Tibial nerve (tissue), 4 donors: ENCODE measurements around the gene NR2F2.

ENCODE experiments used
- CTCF ChIP-seq, 5 experiments: fragments of 200-600 bp in 3 of 5; fragments of 450-650 bp in 2 of 5; sonication (generic) in 3 of 5; IDR thresholded peaks; one replicate each; pipeline ENCODE4 v1.5.1; 2016 to 2019; ENCODE audit warnings: antibody characterized with exemption in 5 of 5, mild to moderate bottlenecking in 3 of 5, moderate library complexity in 2 of 5
- EP300 ChIP-seq, 2 donors: sonication (generic); formaldehyde crosslinking; IDR thresholded peaks; one replicate each; pipeline ENCODE4 v1.6.1; 2017; ENCODE audit warnings: antibody characterized with exemption in 2 of 2, mild to moderate bottlenecking in 1 of 2
- POLR2A ChIP-seq, 2 donors: fragments of 450-650 bp; IDR thresholded peaks; one replicate each; pipeline ENCODE4 v1.6.1; 2017; ENCODE audit warnings: antibody characterized with exemption in 2 of 2, mild to moderate bottlenecking in 2 of 2, moderate library complexity in 2 of 2

DNA sequence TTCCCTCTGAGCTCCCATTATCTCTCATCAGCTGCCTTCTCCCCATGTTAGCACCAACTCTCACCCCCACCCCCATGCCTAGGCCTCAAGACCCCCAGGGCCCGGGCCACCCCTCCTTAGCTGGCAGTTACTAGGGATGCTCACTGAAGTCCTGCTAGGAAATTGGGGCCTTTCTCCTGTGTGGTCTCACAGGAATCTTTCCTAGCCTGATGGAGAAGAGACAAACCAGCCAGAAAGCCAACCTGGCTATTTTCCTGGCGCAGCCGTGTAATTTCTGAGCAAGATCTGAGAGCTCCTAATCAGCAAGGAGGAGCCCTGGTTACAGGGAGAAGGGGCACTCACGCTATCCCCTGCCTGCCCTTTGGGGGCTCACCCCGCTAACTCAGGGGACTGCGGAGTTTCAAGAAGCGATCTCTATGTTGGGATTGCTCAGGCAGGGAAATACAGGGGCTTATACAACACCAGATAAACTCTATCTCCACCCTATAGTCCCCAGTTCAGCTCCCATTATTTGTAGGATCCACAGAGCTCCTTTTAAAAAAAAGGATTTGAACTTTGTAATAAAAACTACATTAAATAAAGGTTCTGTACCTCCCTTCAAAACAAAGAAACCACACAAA is 25.2 kb downstream of the NR2F2 start:
- TF ChIP-seq CTCF (IDR thresholded peaks at IDR 0.05): no peak
- no peak for TF ChIP-seq POLR2A (IDR thresholded peaks at IDR 0.05)
- TF ChIP-seq EP300 (IDR thresholded peaks at IDR 0.05): no peak
